Activated CD8-positive, alpha-beta memory T cell treated with anti-CD3 and anti-CD28 coated beads, Interleukin-2, amount 50 U/mL, for 1 hour (primary cell): ENCODE measurements around the gene PEX19.

Source experiments
- DNase-seq: peaks from one replicate; pipeline ENCODE4 v3.0.0-alpha.2; 2020; ENCODE audit errors: extremely low read depth

The PEX19 gene

GRCh38 chr1:160238408-160238807 is 46.5 kb downstream of the PEX19 start:
- DNase-seq: no peak

- DNase-seq: no peak
These were observed 47.4 kb downstream of the PEX19 start for GRCh38 chr1:160237558-160237957.

- no peak for DNase-seq
These were observed 48.1 kb downstream of the PEX19 start for GRCh38 chr1:160236806-160237205.

- DNase-seq: no peak
These were observed 52.0 kb downstream of the PEX19 start for GRCh38 chr1:160232911-160233310.

GRCh38 chr1:160228431-160228830 is 56.5 kb downstream of the PEX19 start:
- no peak for DNase-seq

GRCh38 chr1:160227561-160227960 is 57.4 kb downstream of the PEX19 start:
- DNase-seq: no peak

- no peak for DNase-seq
These were observed 57.9 kb downstream of the PEX19 start for GRCh38 chr1:160227034-160227433.
